ENCODE data around the gene C17orf113. TPM values are rescaled to one million over a fixed set of nuclear protein-coding genes. Genes with fewer than 3 reads are reported as not detected.

Gene C17orf113
- total RNA-seq, 1 experiment from 2014 or later, result 0.62 TPM

GRCh38 chr17:42052346-42052877 is 2.0 kb upstream of the C17orf113 start:
- H3K4me2 ChIP-seq (ENCODE audit: low read length), result no peak overlapping the region
- H3K27ac ChIP-seq (ENCODE audit: low read length), result no peak overlapping the region
- no peak for DNase-seq
- H3K4me1 ChIP-seq (ENCODE audit: insufficient read depth, low read length), result no peaks in the 10 kb centered on the region
- H3K36me3 ChIP-seq (ENCODE audit: low read depth, low read length), result no peaks in the 10 kb centered on the region
- BruUV-seq (replicated peaks), result no TSS peak
- H3F3A ChIP-seq (ENCODE audit: low read length, unreplicated experiment), result no peaks in the 10 kb centered on the region
- H3K9me2 ChIP-seq (replicated peaks; ENCODE audit: low read length), result no peaks in the 10 kb centered on the region
- no peaks in the 10 kb centered on the region for H4K20me1 ChIP-seq (ENCODE audit: low read length)
- H2AFZ ChIP-seq (ENCODE audit: low read length), result no peak overlapping the region
- intact Hi-C loops (cut with micrococcal nuclease), result no loop called here
- no peaks in the 10 kb centered on the region for H3K79me2 ChIP-seq (ENCODE audit: low read length)
- no peaks in the 10 kb centered on the region for H3K27me3 ChIP-seq (ENCODE audit: low read length)
- TF ChIP-seq CTCF (conservative IDR thresholded peaks at IDR 0.05; ENCODE audit: low read depth, low read length), result no peak
- no peak for TF ChIP-seq EZH2phosphoT487 (IDR thresholded peaks at IDR 0.05; ENCODE audit: borderline replicate concordance, low read length)
- TF ChIP-seq EZH2 (IDR thresholded peaks at IDR 0.05; ENCODE audit: low read length, unreplicated experiment), result no peak
- ChIA-PET CTCF (no interaction called here), POLR2A (ENCODE audit: unreplicated experiment) (no interaction called here)
- H3K4me3 ChIP-seq (ENCODE audit: low read length), result no peak overlapping the region
- no peak for ATAC-seq
- H3K9me3 ChIP-seq (ENCODE audit: low read length), result no peaks in the 10 kb centered on the region
- no peak overlapping the region for H3K9ac ChIP-seq (ENCODE audit: low read length)

- Histone ChIP-seq H3K36me3 (ENCODE audit: low read depth, low read length) (no peaks in the 10 kb centered on the region), H3K4me3 (ENCODE audit: low read length) (no peak overlapping the region), H4K20me1 (ENCODE audit: low read length) (no peaks in the 10 kb centered on the region), H3K4me1 (ENCODE audit: insufficient read depth, low read length) (no peaks in the 10 kb centered on the region), H3K9ac (ENCODE audit: low read length) (no peak overlapping the region), H3K9me3 (ENCODE audit: low read length) (no peaks in the 10 kb centered on the region), H3K79me2 (ENCODE audit: low read length) (no peaks in the 10 kb centered on the region), H3F3A (ENCODE audit: low read length, unreplicated experiment) (no peaks in the 10 kb centered on the region), H3K27me3 (ENCODE audit: low read length) (no peaks in the 10 kb centered on the region), H2AFZ (ENCODE audit: low read length) (no peak overlapping the region), H3K27ac (ENCODE audit: low read length) (no peak overlapping the region), H3K4me2 (ENCODE audit: low read length) (no peak overlapping the region), H3K9me2 (replicated peaks; ENCODE audit: low read length) (no peaks in the 10 kb centered on the region)
- DNase-seq (no peak), ATAC-seq (no peak)
- POLR2A ChIA-PET (ENCODE audit: unreplicated experiment), result no interaction called here
- CTCF ChIA-PET, result no interaction called here
- intact Hi-C loops (cut with micrococcal nuclease), result no loop called here
- TF ChIP-seq CTCF (conservative IDR thresholded peaks at IDR 0.05; ENCODE audit: low read depth, low read length), result no peak
- no peak for TF ChIP-seq EZH2 (IDR thresholded peaks at IDR 0.05; ENCODE audit: low read length, unreplicated experiment)
- no peak for TF ChIP-seq EZH2phosphoT487 (IDR thresholded peaks at IDR 0.05; ENCODE audit: borderline replicate concordance, low read length)
- BruUV-seq (replicated peaks), result no TSS peak
These were observed 1.2 kb upstream of the C17orf113 start for GRCh38 chr17:42051645-42052044.

GRCh38 chr17:42051013-42051400 is 606 bp upstream of the C17orf113 start:
- no TSS peak for BruUV-seq (replicated peaks)
- no peaks in the 10 kb centered on the region for H3F3A ChIP-seq (ENCODE audit: low read length, unreplicated experiment)
- H3K79me2 ChIP-seq (ENCODE audit: low read length), result no peaks in the 10 kb centered on the region
- no peaks in the 10 kb centered on the region for H3K9me3 ChIP-seq (ENCODE audit: low read length)
- TF ChIP-seq CTCF (conservative IDR thresholded peaks at IDR 0.05; ENCODE audit: low read depth, low read length) (no peak), EZH2 (IDR thresholded peaks at IDR 0.05; ENCODE audit: low read length, unreplicated experiment) (no peak), EZH2phosphoT487 (IDR thresholded peaks at IDR 0.05; ENCODE audit: borderline replicate concordance, low read length) (no peak)
- H3K9me2 ChIP-seq (replicated peaks; ENCODE audit: low read length), result no peaks in the 10 kb centered on the region
- POLR2A ChIA-PET (ENCODE audit: unreplicated experiment), result no interaction called here
- no peaks in the 10 kb centered on the region for H3K4me1 ChIP-seq (ENCODE audit: insufficient read depth, low read length)
- no peak for ATAC-seq
- no peaks in the 10 kb centered on the region for H3K27me3 ChIP-seq (ENCODE audit: low read length)
- no peak overlapping the region for H3K9ac ChIP-seq (ENCODE audit: low read length)
- no peak overlapping the region for H3K27ac ChIP-seq (ENCODE audit: low read length)
- H3K36me3 ChIP-seq (ENCODE audit: low read depth, low read length), result no peaks in the 10 kb centered on the region
- CTCF ChIA-PET, result no interaction called here
- DNase-seq, result no peak
- intact Hi-C loops (cut with micrococcal nuclease), result no loop called here
- peak overlapping the region; percentile 86 for H2AFZ ChIP-seq (ENCODE audit: low read length)
- peak overlapping the region; percentile 67 for H3K4me3 ChIP-seq (ENCODE audit: low read length)
- H4K20me1 ChIP-seq (ENCODE audit: low read length), result no peaks in the 10 kb centered on the region
- peak overlapping the region; percentile 81 for H3K4me2 ChIP-seq (ENCODE audit: low read length)
